Neural cell (in vitro differentiated cells): Measurements from ENCODE around the gene FRMPD4.

ENCODE experiments used
- EZH2 ChIP-seq: fragments of 200-600, 300-800 bp; shearing (Covaris generic), sonication (generic); IDR thresholded peaks from 2 replicates; pipeline ENCODE4 v1.6.1; 2014; ENCODE audit warnings: antibody characterized with exemption, low read length, borderline replicate concordance, mild to moderate bottlenecking; ENCODE audit not compliant: insufficient read depth, poor library complexity, severe bottlenecking
- POLR2AphosphoS5 ChIP-seq: IDR thresholded peaks from 2 replicates; pipeline ENCODE4 v1.6.1; 2012
- RAD21 ChIP-seq: fragments of 450-650 bp; conservative IDR thresholded peaks from 2 replicates; pipeline ENCODE4 v1.6.1; 2014; ENCODE audit warnings: antibody characterized with exemption, mild to moderate bottlenecking, moderate library complexity
- SMC3 ChIP-seq: fragments of 450-650 bp; conservative IDR thresholded peaks from 2 replicates; pipeline ENCODE4 v1.6.1; 2014; ENCODE audit warnings: antibody characterized with exemption, mild to moderate bottlenecking, moderate library complexity; ENCODE audit not compliant: poor library complexity
- TF ChIP-seq, protein P1 (sequence below): fragments of 450-650 bp; IDR thresholded peaks from 2 replicates; pipeline ENCODE4 v1.5.1; 2014; ENCODE audit warnings: antibody characterized with exemption, mild to moderate bottlenecking, moderate library complexity; ENCODE audit not compliant: poor library complexity, severe bottlenecking
- TF ChIP-seq, protein P2 (sequence below): IDR thresholded peaks from 2 replicates; pipeline ENCODE4 v1.6.1; 2012; ENCODE audit warnings: borderline replicate concordance

DNA sequence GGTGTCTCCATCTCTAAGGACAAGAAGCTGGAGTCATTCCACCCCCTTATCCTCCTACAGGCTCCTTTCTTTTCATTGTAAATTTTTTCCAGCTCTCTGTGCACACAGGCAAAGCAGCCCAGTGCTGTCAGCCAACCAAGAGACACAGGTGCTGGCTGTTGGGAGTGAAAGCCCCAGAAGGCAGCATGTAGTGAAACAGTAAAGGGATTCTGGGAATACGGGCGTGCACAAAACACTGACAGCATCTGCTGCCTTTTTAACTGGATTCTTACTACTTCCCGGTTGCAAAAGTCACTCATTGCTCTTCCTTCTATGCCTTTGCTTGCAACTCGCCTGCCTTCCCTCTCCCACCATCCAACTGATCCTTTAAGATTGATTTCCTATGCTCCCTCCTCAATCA lies 444.4 kb downstream of the FRMPD4 start:
- TF ChIP-seq EZH2 (no peak), POLR2AphosphoS5 (no peak), RAD21 (no peak), SMC3 (no peak)
- TF ChIP-seq, protein P1, sequence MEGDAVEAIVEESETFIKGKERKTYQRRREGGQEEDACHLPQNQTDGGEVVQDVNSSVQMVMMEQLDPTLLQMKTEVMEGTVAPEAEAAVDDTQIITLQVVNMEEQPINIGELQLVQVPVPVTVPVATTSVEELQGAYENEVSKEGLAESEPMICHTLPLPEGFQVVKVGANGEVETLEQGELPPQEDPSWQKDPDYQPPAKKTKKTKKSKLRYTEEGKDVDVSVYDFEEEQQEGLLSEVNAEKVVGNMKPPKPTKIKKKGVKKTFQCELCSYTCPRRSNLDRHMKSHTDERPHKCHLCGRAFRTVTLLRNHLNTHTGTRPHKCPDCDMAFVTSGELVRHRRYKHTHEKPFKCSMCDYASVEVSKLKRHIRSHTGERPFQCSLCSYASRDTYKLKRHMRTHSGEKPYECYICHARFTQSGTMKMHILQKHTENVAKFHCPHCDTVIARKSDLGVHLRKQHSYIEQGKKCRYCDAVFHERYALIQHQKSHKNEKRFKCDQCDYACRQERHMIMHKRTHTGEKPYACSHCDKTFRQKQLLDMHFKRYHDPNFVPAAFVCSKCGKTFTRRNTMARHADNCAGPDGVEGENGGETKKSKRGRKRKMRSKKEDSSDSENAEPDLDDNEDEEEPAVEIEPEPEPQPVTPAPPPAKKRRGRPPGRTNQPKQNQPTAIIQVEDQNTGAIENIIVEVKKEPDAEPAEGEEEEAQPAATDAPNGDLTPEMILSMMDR = no peak
- TF ChIP-seq, protein P2, sequence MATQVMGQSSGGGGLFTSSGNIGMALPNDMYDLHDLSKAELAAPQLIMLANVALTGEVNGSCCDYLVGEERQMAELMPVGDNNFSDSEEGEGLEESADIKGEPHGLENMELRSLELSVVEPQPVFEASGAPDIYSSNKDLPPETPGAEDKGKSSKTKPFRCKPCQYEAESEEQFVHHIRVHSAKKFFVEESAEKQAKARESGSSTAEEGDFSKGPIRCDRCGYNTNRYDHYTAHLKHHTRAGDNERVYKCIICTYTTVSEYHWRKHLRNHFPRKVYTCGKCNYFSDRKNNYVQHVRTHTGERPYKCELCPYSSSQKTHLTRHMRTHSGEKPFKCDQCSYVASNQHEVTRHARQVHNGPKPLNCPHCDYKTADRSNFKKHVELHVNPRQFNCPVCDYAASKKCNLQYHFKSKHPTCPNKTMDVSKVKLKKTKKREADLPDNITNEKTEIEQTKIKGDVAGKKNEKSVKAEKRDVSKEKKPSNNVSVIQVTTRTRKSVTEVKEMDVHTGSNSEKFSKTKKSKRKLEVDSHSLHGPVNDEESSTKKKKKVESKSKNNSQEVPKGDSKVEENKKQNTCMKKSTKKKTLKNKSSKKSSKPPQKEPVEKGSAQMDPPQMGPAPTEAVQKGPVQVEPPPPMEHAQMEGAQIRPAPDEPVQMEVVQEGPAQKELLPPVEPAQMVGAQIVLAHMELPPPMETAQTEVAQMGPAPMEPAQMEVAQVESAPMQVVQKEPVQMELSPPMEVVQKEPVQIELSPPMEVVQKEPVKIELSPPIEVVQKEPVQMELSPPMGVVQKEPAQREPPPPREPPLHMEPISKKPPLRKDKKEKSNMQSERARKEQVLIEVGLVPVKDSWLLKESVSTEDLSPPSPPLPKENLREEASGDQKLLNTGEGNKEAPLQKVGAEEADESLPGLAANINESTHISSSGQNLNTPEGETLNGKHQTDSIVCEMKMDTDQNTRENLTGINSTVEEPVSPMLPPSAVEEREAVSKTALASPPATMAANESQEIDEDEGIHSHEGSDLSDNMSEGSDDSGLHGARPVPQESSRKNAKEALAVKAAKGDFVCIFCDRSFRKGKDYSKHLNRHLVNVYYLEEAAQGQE = no peak
